GM12873 (cell line): ENCODE results near the gene C2orf76.

Experiments
- TF ChIP-seq, protein P1 (sequence below): IDR thresholded peaks from 2 replicates; pipeline ENCODE4 v1.5.1; 2012; ENCODE audit warnings: low read depth, mild to moderate bottlenecking, moderate library complexity, low read length, control low read depth; ENCODE audit not compliant: insufficient read depth; ENCODE audit errors: missing control alignments

The C2orf76 gene

DNA sequence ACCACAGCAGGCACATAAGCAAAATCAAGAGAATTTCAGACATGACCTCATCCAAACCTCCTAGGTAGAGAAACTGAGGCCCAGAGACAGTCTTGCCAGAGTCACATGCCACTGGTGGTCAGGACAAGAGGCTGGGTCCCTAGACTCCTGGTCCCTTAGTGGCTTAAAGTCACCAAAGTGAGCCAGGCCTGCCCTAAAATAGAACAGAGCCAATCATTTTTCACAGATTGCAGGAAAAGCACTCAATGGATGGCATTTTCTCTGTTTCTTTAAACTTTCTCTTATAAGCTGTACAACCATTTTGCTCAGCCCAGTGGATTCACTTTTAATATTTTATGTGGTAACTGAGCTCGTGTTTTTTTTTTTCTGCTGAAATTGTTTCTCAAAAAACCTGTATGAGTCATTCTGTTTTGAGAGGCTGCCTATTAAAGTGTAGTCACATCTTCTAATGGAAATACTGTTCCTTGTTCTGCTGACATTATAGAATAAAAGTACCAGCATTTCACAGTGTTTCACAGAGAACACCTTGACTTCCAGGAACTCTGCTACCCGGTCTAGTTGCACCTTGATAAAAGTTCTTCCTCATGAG lies 113.4 kb downstream of the C2orf76 start:
- TF ChIP-seq, protein P1, sequence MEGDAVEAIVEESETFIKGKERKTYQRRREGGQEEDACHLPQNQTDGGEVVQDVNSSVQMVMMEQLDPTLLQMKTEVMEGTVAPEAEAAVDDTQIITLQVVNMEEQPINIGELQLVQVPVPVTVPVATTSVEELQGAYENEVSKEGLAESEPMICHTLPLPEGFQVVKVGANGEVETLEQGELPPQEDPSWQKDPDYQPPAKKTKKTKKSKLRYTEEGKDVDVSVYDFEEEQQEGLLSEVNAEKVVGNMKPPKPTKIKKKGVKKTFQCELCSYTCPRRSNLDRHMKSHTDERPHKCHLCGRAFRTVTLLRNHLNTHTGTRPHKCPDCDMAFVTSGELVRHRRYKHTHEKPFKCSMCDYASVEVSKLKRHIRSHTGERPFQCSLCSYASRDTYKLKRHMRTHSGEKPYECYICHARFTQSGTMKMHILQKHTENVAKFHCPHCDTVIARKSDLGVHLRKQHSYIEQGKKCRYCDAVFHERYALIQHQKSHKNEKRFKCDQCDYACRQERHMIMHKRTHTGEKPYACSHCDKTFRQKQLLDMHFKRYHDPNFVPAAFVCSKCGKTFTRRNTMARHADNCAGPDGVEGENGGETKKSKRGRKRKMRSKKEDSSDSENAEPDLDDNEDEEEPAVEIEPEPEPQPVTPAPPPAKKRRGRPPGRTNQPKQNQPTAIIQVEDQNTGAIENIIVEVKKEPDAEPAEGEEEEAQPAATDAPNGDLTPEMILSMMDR: no peak
